B cell (primary cell): ENCODE data around the gene BHLHE23. TPM values are rescaled to one million over a fixed set of nuclear protein-coding genes. Genes with fewer than 3 reads are reported as not detected.
A peak's percentile ranks its signal among the peaks of the same experiment; 100 is the strongest.

Experiments used
- ATAC-seq: fragments of 200-7000 bp; cut with Tn5 transposase; one replicate; pipeline ENCODE4 v1.10.0; 2021; ENCODE audit warnings: low read depth, mild to moderate bottlenecking, moderate number of reproducible peaks, moderate library complexity
- CTCF ChIA-PET: fragments of 350-600 bp; sonication (Branson Sonifier 250); formaldehyde crosslinking; loops from one replicate; lab custom pipeline; 2021; ENCODE audit warnings: antibody characterized with exemption, inconsistent platforms; lab: Charles Lee
- POLR2A ChIA-PET: fragments of 350-600 bp; sonication (Branson Sonifier 250); formaldehyde crosslinking; loops from one replicate; lab custom pipeline; 2021; ENCODE audit warnings: antibody characterized with exemption; lab: Charles Lee
- DNase-seq: peaks from one replicate; pipeline ENCODE4 v3.0.0; 2013
- H2AFZ ChIP-seq: 2 replicates; pipeline ENCODE4 v1.6.1; 2012; ENCODE audit warnings: mild to moderate bottlenecking, low read depth, low read length; ENCODE audit not compliant: insufficient read depth, poor library complexity, severe bottlenecking
- H3K27ac ChIP-seq, 2 donors: 1 replicate in 1 of 2; 2 replicates in 1 of 2; pipeline ENCODE4 v1.5.1; 2012 to 2013; ENCODE audit warnings: low read length in 2 of 2, mild to moderate bottlenecking in 2 of 2, moderate library complexity in 1 of 2
- H3K27me3 ChIP-seq, 4 experiments: fragments of 200-600 bp in 1 of 4; sonication (generic) in 1 of 4; replicated peaks in 1 of 4; 1 replicate in 2 of 4; 2 replicates in 2 of 4; pipeline versions ENCODE4 v1.6.1 to v1.7.0; 2013 to 2016; ENCODE audit warnings: low read length in 3 of 4, mild to moderate bottlenecking in 2 of 4, mixed read lengths in 1 of 4, moderate library complexity in 1 of 4; ENCODE audit not compliant: insufficient read depth in 4 of 4, control insufficient read depth in 3 of 4; ENCODE audit errors: control extremely low read depth in 1 of 4
- H3K36me3 ChIP-seq, 2 experiments: replicated peaks in 1 of 2; 1 replicate in 1 of 2; 2 replicates in 1 of 2; pipeline versions ENCODE4 v1.6.1 to v1.7.1; 2013; ENCODE audit warnings: low read length in 1 of 2; ENCODE audit not compliant: insufficient read depth in 2 of 2, control insufficient read depth in 1 of 2; ENCODE audit errors: control extremely low read depth in 1 of 2, extremely low read depth in 1 of 2
- H3K4me1 ChIP-seq, 2 donors: fragments of 200-600 bp in 1 of 2; sonication (generic) in 1 of 2; 1 replicate in 1 of 2; 2 replicates in 1 of 2; pipeline versions ENCODE4 v1.5.1 to v1.6.1; 2013 to 2017; ENCODE audit warnings: low read length in 2 of 2; ENCODE audit not compliant: control insufficient read depth in 2 of 2, insufficient read depth in 2 of 2
- H3K4me2 ChIP-seq: replicated peaks from 2 replicates; pipeline ENCODE3; 2012; ENCODE audit warnings: mild to moderate bottlenecking, low read depth, low read length; ENCODE audit not compliant: poor library complexity, severe bottlenecking
- H3K4me3 ChIP-seq, 5 experiments: fragments of 200-600 bp in 1 of 5; sonication (generic) in 1 of 5; 1 replicate in 3 of 5; 2 replicates in 2 of 5; pipeline versions ENCODE4 v1.5.1 to v1.7.0; 2011 to 2016; ENCODE audit warnings: low read length in 4 of 5, mild to moderate bottlenecking in 4 of 5, low read depth in 2 of 5, control low read depth in 1 of 5, moderate library complexity in 1 of 5; ENCODE audit not compliant: insufficient read depth in 1 of 5; ENCODE audit errors: control extremely low read depth in 1 of 5, extremely low read depth in 1 of 5
- H3K79me2 ChIP-seq: fragments of 200-600 bp; sonication (generic); one replicate; pipeline ENCODE4 v1.6.0; 2016; ENCODE audit warnings: low read length; ENCODE audit not compliant: control insufficient read depth, insufficient read depth
- H3K9ac ChIP-seq: fragments of 200-600 bp; sonication (generic); 2 replicates; pipeline ENCODE4 v1.6.1; 2017; ENCODE audit warnings: mild to moderate bottlenecking, low read length, moderate library complexity
- H3K9me3 ChIP-seq, 3 donors: one replicate each; pipeline versions ENCODE4 v1.6.1 to v1.7.1; 2013; ENCODE audit warnings: low read length in 2 of 3; ENCODE audit not compliant: control insufficient read depth in 2 of 3, insufficient read depth in 1 of 3; ENCODE audit errors: control extremely low read depth in 1 of 3
- H4K20me1 ChIP-seq: 2 replicates; pipeline ENCODE4 v1.6.0; 2012; ENCODE audit warnings: mild to moderate bottlenecking, low read length; ENCODE audit not compliant: insufficient read depth, control insufficient read depth, poor library complexity, severe bottlenecking
- H3K27ac Mint-ChIP-seq: one replicate; pipeline ENCODE4 v1.8.0; 2021; ENCODE audit warnings: mixed read lengths
- H3K27me3 Mint-ChIP-seq: one replicate; pipeline ENCODE4 v1.8.0; 2021; ENCODE audit warnings: mixed read lengths
- H3K4me1 Mint-ChIP-seq: one replicate; pipeline ENCODE4 v1.8.0; 2021; ENCODE audit warnings: mixed read lengths
- H3K4me3 Mint-ChIP-seq: one replicate; pipeline ENCODE4 v1.8.0; 2021; ENCODE audit warnings: mixed read lengths
- H3K9me3 Mint-ChIP-seq: one replicate; pipeline ENCODE4 v1.8.0; 2022; ENCODE audit warnings: mixed read lengths; ENCODE audit not compliant: insufficient read depth
- EZH2 ChIP-seq: IDR thresholded peaks from 2 replicates; pipeline ENCODE4 v1.6.1; 2012; ENCODE audit warnings: borderline replicate concordance, low read depth, mild to moderate bottlenecking, moderate library complexity, low read length; ENCODE audit not compliant: insufficient read depth, poor library complexity, severe bottlenecking
- WGBS: methylation state at CpG from one replicate; pipeline ENCODE4 v1.1.5; 2013; ENCODE audit warnings: missing lambda C conversion rate; ENCODE audit not compliant: insufficient coverage; 5-methylcytosine and 5-hydroxymethylcytosine counted together
- intact Hi-C: fragments of 100-400 bp; cut with micrococcal nuclease; formaldehyde crosslinking; loops from one replicate; pipeline ENCODE4 v1.10.0; 2022
- polyA plus RNA-seq: library from polyadenylated mRNA; depleted of rRNA; stranded (reverse); fragments of >200 nt; gene quantifications from 2 replicates; pipeline ENCODE4 v1.2.3, GENCODE V29; 2012
- total RNA-seq, 2 donors: library from RNA; stranded (reverse); fragments of 120-200 nt in 1 of 2; gene quantifications; 1 replicate in 1 of 2; 2 replicates in 1 of 2; pipeline versions ENCODE4 v1.2.3 to v1.2.4, GENCODE V29; 2013 to 2022
- TF ChIP-seq, protein P1 (sequence below): fragments of 200-600 bp; IDR thresholded peaks from one replicate; pipeline ENCODE4 v1.8.0; 2022; ENCODE audit warnings: antibody characterized with exemption, mild to moderate bottlenecking

BHLHE23 gene
- total and polyA plus RNA-seq, 2 donors (not counting 1 experiment from before 2014, with no cell fraction given) = not detected

DNA sequence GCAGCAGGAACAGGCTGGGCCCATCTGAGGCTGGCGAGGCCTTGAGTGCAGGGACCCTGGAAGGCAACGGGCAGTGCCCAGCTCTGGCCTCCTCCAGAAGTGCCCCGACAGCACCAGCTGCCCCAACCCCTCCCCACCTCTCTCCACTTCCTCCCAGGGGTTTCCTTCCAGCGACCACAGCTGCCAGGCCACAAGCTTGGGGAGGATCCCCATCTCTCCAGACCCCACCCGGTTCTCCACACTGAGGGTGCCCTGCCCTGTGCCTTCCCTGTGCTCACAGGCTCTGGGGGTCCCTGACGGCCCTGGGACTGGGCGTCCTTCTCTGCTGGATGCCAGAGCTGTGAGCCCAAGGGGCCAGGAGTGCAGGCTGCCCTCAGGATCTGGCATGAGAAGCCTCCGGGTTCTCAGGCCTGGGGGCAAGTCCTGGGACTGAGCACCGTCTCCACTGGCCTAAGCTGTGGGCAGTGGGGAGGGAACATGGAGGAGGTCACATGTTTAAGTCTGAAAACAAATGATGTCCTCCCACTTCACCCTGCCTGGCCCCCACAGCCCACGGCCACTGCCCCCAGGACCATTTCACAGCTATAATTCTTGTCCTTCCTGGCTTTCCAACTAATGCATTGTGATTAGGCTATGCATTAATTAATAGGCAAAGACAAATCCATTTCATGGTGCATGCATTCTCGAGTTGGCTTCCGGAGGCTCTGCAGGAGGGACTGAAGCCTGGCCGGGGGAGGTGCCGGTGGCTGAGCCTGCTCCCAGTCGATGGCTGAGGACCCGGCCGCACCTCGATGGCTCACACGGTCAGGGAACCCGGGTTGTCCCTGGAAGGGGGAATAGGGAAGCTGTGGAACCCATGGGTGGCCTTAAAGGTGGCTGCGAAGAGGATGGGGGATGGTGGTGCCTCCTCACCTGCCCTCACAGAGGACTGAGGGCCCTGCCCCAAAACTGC lies 24.4 kb downstream of the BHLHE23 start:
- Histone ChIP-seq H3K9ac (no peak overlapping the region), H2AFZ (no peak overlapping the region), H3K27ac (no peak overlapping the region), H3K4me2 (peak overlapping the region; percentile 25), H3K36me3 (no peaks in the 10 kb centered on the region), H3K79me2 (no peaks in the 10 kb centered on the region), H3K4me1 (peaks cover 46 to 49% of the 10 kb centered on the region in 2 donors), H3K27me3 (peaks cover 0 to 79% (median 34%) of the 10 kb centered on the region in 4 experiments), H3K4me3 (no peak overlapping the region), H3K9me3 (peaks cover 0 to 28% (median 0%) of the 10 kb centered on the region in 3 donors), H4K20me1 (peaks cover 7% of the 10 kb centered on the region)
- 52% methylated on average over 18 of the region's 21 CpGs for WGBS
- no peak for DNase-seq
- peaks cover 36% of the 10 kb centered on the region for H3K4me1 Mint-ChIP-seq
- peaks cover 50% of the 10 kb centered on the region for H3K27me3 Mint-ChIP-seq
- no peak for ATAC-seq
- intact Hi-C loops = no loop called here
- TF ChIP-seq EZH2 = no peak
- TF ChIP-seq, protein P1, sequence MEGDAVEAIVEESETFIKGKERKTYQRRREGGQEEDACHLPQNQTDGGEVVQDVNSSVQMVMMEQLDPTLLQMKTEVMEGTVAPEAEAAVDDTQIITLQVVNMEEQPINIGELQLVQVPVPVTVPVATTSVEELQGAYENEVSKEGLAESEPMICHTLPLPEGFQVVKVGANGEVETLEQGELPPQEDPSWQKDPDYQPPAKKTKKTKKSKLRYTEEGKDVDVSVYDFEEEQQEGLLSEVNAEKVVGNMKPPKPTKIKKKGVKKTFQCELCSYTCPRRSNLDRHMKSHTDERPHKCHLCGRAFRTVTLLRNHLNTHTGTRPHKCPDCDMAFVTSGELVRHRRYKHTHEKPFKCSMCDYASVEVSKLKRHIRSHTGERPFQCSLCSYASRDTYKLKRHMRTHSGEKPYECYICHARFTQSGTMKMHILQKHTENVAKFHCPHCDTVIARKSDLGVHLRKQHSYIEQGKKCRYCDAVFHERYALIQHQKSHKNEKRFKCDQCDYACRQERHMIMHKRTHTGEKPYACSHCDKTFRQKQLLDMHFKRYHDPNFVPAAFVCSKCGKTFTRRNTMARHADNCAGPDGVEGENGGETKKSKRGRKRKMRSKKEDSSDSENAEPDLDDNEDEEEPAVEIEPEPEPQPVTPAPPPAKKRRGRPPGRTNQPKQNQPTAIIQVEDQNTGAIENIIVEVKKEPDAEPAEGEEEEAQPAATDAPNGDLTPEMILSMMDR = no peak
- H3K27ac Mint-ChIP-seq = no peak overlapping the region
- no peak overlapping the region for H3K4me3 Mint-ChIP-seq
- ChIA-PET CTCF (interaction anchor here (3.7 kb wide), 1 partner anchor 10 kb away, joined by 24 read pairs; no protein-coding TSS in a partner anchor), POLR2A (no interaction called here)
- no peaks in the 10 kb centered on the region for H3K9me3 Mint-ChIP-seq

- Histone ChIP-seq H3K27ac (no peak overlapping the region), H3K79me2 (no peaks in the 10 kb centered on the region), H3K4me1 (peaks cover 53 to 58% of the 10 kb centered on the region in 2 donors), H3K27me3 (peaks cover 0 to 85% (median 40%) of the 10 kb centered on the region in 4 experiments), H4K20me1 (peaks cover 7% of the 10 kb centered on the region), H3K4me2 (peak overlapping the region; percentile 44), H3K9me3 (peaks cover 0 to 28% (median 0%) of the 10 kb centered on the region in 3 donors), H3K4me3 (no peak overlapping the region), H3K9ac (no peak overlapping the region), H2AFZ (no peak overlapping the region), H3K36me3 (no peaks in the 10 kb centered on the region)
- ChIA-PET POLR2A (no interaction called here), CTCF (interaction anchor here (0.7 to 3.7 kb wide), 2 partner anchors 8 to 10 kb away, joined by 3 to 24 read pairs; no protein-coding TSS in a partner anchor)
- H3K27ac Mint-ChIP-seq = no peak overlapping the region
- peak overlapping the region; percentile 52 for H3K4me3 Mint-ChIP-seq
- no peak for ATAC-seq
- H3K4me1 Mint-ChIP-seq = peaks cover 47% of the 10 kb centered on the region
- intact Hi-C loops = no loop called here
- 4% methylated on average over 22 of the region's 28 CpGs for WGBS
- no peak for TF ChIP-seq EZH2
- TF ChIP-seq, protein P1 = no peak
- no peaks in the 10 kb centered on the region for H3K9me3 Mint-ChIP-seq
- peak; percentile 59 for DNase-seq
- peaks cover 53% of the 10 kb centered on the region for H3K27me3 Mint-ChIP-seq
Observed at GRCh38 chr20:62980970-62981369, 25.8 kb downstream of the BHLHE23 start.
